ENCODE measurements around the gene ERC1.
"Not testable (repeated sequence)": the region's sequence is repeated elsewhere in the genome, so short reads cannot be mapped to it uniquely, and the experiment has no call there.

ERC1 gene

GRCh38 chr12:1289371-1290155, 298.5 kb downstream of the ERC1 start:
- DNase-seq (ENCODE audit: low read depth): no peak

- DNase-seq (ENCODE audit: low read depth): no peak
Observed at GRCh38 chr12:1290716-1291115, 299.7 kb downstream of the ERC1 start.

- DNase-seq (ENCODE audit: low read depth): no peak
Observed at GRCh38 chr12:1291601-1292332, 300.7 kb downstream of the ERC1 start.

GRCh38 chr12:1293901-1294300, 302.9 kb downstream of the ERC1 start:
- no peak for DNase-seq (ENCODE audit: low read depth)

- DNase-seq (ENCODE audit: low read depth): peak; percentile 80
Observed at GRCh38 chr12:1297206-1297605, 306.2 kb downstream of the ERC1 start.

DNA sequence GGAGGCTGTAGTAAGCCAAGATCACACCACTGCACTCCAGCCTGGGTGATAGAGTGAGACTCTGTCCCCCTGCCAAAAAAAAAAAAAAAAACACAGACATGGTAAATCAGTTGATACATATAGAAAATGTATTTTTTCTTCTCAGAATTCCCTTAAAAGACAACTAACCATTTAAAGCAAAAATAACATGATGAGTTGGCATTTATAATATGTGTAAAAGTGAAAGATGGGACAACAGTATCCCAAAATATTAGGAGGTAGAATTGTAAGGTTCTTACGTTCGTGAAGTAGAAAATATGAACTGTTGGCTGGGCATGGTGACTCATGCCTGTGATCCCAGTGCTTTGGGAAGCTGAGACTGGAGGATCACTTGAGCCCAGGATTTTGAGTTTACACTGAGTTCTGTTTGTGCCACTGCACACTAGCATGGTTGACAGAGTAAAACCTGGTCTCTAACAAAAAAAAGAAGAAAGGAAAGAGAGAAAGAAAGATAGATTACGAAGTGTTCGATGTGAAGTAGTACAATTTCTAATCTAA, 306.7 kb downstream of the ERC1 start:
- peak; percentile 14 for DNase-seq (ENCODE audit: low read depth)

DNA sequence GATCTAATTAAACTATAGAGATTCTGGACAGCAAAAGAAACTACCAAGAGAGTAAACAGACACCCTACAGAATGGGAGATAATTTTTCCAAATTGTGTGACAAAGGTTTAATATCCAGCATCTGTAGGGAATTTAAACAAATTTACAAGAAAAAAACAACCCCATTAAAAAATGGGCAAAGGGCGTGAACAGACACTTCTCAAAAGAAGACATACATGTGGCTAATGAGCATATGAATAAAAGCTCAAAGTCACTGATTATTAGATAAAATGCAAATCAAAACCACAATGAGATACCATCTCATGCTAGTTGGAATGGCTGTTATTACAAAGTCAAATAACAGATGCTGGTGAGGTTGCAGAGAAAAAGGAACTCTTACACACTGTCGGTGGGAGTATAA, 309.4 kb downstream of the ERC1 start:
- DNase-seq (ENCODE audit: low read depth): no peak

- peak; percentile 31 for DNase-seq (ENCODE audit: low read depth)
Observed at GRCh38 chr12:1302201-1302870, 311.3 kb downstream of the ERC1 start.

DNA sequence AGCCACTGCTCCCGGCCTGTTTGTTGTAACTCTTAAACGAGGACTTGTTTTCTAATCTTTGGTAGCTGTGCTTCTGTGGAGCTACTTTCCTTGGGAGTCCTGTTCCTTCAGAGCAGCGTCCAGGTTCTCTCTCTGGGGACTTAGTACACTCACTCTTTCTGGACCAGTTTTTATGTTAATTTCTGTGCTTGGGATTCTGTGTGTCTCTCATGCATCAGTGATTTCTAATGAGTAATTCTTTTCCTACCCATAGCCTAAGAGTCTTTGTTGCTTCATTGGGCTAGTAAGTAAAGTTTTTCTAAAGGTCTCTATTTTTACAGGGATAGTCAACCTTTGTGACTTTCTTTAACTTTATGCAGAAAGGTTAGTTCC, 314.0 kb downstream of the ERC1 start:
- DNase-seq (ENCODE audit: low read depth): no peak

DNA sequence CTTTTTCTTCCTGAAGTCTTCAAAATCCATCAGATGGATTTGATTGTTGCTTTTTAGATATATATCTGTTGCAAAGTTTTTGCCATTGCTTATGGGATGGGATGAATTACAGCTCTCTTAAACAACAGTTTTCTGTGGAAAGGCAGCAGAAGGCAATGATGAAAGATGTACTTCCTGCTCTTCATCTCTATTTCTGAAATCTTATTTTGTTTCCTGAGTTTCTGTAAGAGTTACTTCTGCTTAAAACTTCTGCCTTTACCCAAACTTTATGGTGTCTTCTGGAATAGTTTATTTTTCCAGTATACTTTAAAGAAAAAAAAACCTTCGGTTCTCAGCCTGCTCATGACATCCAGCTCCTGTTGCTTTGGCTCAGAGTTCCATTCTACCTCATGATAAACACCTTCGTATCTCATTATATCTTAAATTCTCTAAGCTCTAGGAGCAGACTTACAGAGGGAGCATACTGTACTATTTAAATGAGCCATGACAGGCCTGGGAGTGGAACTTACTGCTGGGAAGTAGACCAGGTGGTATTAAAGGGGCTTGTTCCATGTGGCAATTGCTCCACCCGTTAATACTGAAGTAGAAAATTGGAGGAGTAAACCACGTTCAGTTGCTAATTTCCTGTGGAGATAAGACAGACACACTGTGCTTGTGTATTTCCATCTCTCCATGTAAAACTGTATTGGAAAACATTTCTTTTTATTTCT, 314.9 kb downstream of the ERC1 start:
- DNase-seq (ENCODE audit: low read depth): no peak

DNA sequence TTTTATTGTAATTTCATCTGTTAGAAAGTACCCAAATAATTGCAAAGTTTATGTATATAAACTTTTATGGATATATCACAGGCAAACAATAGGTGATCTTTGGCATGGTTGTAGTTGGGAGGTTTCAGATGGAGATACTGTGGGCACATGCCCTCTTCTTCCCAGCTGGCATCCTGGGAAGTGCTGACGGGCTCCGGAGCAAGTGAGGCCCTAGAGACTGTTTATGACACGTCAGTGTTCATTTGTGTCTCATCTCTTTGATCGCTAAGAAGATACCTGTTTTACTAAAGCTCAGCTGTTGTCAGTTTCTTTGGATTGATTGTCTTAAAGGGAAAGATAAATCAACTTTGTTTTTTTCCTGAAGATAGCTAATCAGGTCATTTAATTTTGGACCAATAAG, 315.8 kb downstream of the ERC1 start:
- no peak for DNase-seq (ENCODE audit: low read depth)

- no peak for DNase-seq (ENCODE audit: low read depth)
Observed at GRCh38 chr12:1307796-1308195, 316.8 kb downstream of the ERC1 start.

DNA sequence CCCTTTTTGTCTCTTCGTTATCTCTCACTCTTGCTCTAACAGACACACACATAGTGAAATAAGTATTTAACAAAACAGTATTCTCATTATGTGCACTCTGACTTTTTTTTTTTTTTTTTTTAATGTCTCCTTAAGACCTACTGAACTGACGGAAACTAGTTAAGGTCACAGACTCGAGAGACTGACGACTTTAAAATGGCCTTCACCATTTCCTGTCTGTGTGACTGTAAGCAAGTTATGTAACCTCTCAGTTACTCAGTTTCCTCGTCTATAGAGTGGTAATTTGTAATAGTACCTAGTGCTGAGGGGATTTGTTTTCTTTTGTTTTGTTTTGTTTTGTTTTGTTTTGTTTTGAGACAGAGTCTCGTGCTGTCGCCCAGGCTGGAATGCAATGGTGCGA, 318.6 kb downstream of the ERC1 start:
- DNase-seq (ENCODE audit: low read depth): no peak

DNA sequence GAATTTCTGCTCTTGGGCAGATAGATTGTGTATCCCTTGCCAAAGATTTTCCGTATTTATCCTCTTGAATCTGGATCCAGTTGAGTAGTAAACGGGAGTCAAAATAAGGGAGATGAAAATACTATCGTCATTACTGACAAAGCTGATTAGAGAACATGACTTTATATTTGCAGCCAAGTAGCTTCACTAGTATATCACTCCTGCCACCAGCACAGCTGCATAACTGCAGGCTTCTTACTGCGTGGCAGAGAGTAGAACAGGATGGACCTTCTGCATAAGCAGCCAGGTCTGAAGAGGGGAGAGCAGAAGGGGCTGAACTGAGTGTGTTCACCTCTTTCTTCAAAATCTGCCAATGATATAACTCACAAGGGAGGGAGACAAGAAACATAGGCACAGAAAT, 319.6 kb downstream of the ERC1 start:
- no peak for DNase-seq (ENCODE audit: low read depth)

DNA sequence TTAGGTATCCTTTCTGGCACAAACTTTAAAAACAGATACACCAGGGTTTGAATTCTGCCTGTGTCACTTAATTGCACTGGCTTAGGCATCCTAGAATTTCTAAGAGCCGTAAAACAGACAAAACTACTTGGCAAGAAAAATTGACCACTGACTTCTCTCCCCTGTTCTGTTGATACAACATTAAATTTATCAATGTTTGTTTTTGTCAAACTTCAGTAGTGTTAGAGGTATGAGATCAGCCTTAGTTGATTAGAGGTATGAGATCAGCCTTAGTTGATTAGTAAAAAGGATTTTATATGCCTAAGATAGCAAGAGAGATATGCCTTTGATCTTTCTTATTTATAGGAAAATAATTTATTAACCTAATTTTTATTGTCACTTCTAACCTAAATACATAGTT, 320.1 kb downstream of the ERC1 start:
- DNase-seq (ENCODE audit: low read depth): no peak

- DNase-seq (ENCODE audit: low read depth): peak; percentile 48
Observed at GRCh38 chr12:1313906-1314305, 322.9 kb downstream of the ERC1 start.

DNA sequence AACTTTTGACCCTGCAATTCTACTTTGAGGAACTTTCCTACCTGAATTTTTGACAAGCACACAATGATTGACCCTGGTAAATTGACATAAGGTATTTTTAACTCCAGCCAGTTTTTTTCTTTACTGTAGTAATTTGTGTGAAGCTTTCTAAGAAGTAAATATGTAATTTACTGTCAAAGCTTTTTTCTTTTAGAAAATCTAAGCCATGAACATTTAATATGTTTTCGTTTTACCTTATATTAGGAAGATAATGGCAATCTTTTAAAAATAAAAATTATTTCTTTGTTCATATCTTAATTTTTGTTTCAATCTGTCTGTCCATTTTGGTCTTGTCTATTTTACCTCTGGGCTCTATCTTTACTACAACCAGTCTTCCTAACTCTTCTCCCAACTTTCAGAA, 323.5 kb downstream of the ERC1 start:
- DNase-seq (ENCODE audit: low read depth): no peak

GRCh38 chr12:1316991-1317390, 326.0 kb downstream of the ERC1 start:
- DNase-seq (ENCODE audit: low read depth): not testable (repeated sequence)

DNA sequence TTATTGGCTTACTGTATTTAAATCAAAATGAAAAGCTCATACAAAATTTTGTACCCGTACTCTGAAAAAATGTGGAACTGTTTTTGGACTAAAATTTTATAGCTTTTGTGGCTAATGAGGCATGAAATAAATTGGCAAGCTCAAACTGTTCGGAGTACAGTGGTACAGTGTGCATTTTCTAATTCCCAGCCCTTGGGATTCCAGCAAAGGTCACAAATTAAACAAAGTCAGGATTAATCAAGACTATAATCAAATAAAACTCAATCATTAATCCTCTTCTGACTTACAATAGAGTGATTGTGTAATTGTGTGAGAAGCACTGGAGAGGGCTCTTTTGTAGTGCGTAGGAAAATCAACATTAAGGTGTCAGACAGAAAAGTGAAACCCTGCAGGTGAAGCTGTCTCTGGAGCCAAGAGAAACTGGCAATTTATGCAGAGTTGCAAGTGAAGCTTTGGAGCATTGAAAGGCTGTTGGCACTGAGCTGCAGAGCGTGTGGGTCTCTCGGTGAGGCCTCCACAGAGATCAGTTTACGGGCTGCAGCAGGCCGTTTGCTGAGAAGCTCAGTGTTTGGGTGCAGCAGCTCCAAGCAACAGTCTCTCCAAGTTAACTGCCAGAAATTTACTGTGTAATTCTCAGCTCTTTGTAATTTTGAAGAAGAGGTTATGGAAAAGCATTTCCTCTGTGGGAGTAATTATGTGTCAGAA, 327.5 kb downstream of the ERC1 start:
- peak; percentile 78 for DNase-seq (ENCODE audit: low read depth)

DNA sequence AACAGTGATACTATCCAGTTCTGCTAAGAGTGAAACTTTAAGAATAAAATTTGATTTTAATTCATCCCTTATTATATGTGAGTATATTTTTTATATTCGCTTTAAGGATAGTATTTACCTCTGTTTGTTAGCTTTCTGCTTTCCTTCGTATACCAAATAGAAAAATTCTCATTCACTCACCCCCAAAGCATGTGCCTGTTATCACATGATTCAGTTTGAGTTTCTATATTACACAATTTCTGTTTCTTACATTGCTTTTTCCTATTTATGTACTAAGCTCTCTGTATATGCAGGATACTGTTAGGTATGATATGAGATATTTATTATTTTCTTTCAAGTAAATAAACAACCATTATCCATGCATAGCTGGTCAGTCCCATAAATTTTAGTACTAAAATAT, 328.2 kb downstream of the ERC1 start:
- DNase-seq (ENCODE audit: low read depth): peak; percentile 28

GRCh38 chr12:1320021-1320420, 329.0 kb downstream of the ERC1 start:
- DNase-seq (ENCODE audit: low read depth): no peak

GRCh38 chr12:1322821-1323220, 331.8 kb downstream of the ERC1 start:
- no peak for DNase-seq (ENCODE audit: low read depth)
